ENCODE data around the gene SCRT2.

GRCh38 chr20:651713-652614 lies 23.6 kb downstream of the SCRT2 start:
- TF ChIP-seq POLR2A (IDR thresholded peaks at IDR 0.05; ENCODE audit: low read depth, low read length): no peak
- TF ChIP-seq POLR2AphosphoS5 (IDR thresholded peaks at IDR 0.05; ENCODE audit: low read depth, low read length): no peak
